NCI-H1417 (cell line): Measurements from ENCODE around the gene DMD.

Source experiments
- DNase-seq, 3 experiments: peaks; one replicate each; lab custom pipeline; 2025; lab: John Stamatoyannopoulos, UW

Gene DMD

GRCh38 chrX:31523884-31524536 is 1687.3 kb downstream of the DMD start:
- DNase-seq: no peak

GRCh38 chrX:31522760-31523159 is 1688.6 kb downstream of the DMD start:
- no peak for DNase-seq

GRCh38 chrX:31521941-31522340 is 1689.4 kb downstream of the DMD start:
- DNase-seq: no peak

- DNase-seq: no peak
Observed at GRCh38 chrX:31516527-31516926, 1694.8 kb downstream of the DMD start.

- no peak for DNase-seq
Observed at GRCh38 chrX:31508338-31508737, 1703.0 kb downstream of the DMD start.

GRCh38 chrX:31506928-31507327 is 1704.4 kb downstream of the DMD start:
- no peak for DNase-seq

- DNase-seq: no peak
Observed at GRCh38 chrX:31506360-31506759, 1705.0 kb downstream of the DMD start.

- DNase-seq: no peak
Observed at GRCh38 chrX:31500921-31501320, 1710.4 kb downstream of the DMD start.

GRCh38 chrX:31499109-31499508 is 1712.2 kb downstream of the DMD start:
- DNase-seq: no peak

GRCh38 chrX:31497086-31497485 is 1714.3 kb downstream of the DMD start:
- no peak for DNase-seq

GRCh38 chrX:31487951-31488350 is 1723.4 kb downstream of the DMD start:
- DNase-seq: no peak

GRCh38 chrX:31483336-31483735 is 1728.0 kb downstream of the DMD start:
- DNase-seq: no peak

GRCh38 chrX:31480696-31481095 is 1730.7 kb downstream of the DMD start:
- DNase-seq: no peak

- DNase-seq: no peak
Observed at GRCh38 chrX:31471229-31471628, 1740.1 kb downstream of the DMD start.

- peak in 1 of 3 experiments; percentile 23 for DNase-seq
Observed at GRCh38 chrX:31470753-31471152, 1740.6 kb downstream of the DMD start.

- peak in 2 of 3 experiments; percentile 3 to 43 for DNase-seq
Observed at GRCh38 chrX:31464306-31464915, 1746.9 kb downstream of the DMD start.

- no peak for DNase-seq
Observed at GRCh38 chrX:31461266-31461665, 1750.1 kb downstream of the DMD start.

GRCh38 chrX:31459361-31459760 is 1752.0 kb downstream of the DMD start:
- no peak for DNase-seq

GRCh38 chrX:31449965-31450364 is 1761.4 kb downstream of the DMD start:
- DNase-seq: no peak

GRCh38 chrX:31449081-31449480 is 1762.3 kb downstream of the DMD start:
- peak in 2 of 3 experiments; percentile 12 to 71 for DNase-seq

- no peak for DNase-seq
Observed at GRCh38 chrX:31445542-31445941, 1765.8 kb downstream of the DMD start.

- no peak for DNase-seq
Observed at GRCh38 chrX:31443654-31444053, 1767.7 kb downstream of the DMD start.

- DNase-seq: no peak
Observed at GRCh38 chrX:31440546-31440945, 1770.8 kb downstream of the DMD start.

GRCh38 chrX:31436424-31436823 is 1774.9 kb downstream of the DMD start:
- peak in 2 of 3 experiments; percentile 7 to 57 for DNase-seq
